Stimulated activated CD8-positive, alpha-beta memory T cell treated with anti-CD3 and anti-CD28 coated beads, Interleukin-4, amount 100 ng/mL, for 1 hour (primary cell): ENCODE results near the gene KIF16B.
"Not testable (repeated sequence)": the region's sequence is repeated elsewhere in the genome, so short reads cannot be mapped to it uniquely, and the experiment has no call there.

Experiments
- DNase-seq, 2 donors: peaks; one replicate each; pipeline ENCODE4 v3.0.0-alpha.2; 2020; ENCODE audit warnings: low read depth in 2 of 2, low spot score in 1 of 2

The KIF16B gene

DNA sequence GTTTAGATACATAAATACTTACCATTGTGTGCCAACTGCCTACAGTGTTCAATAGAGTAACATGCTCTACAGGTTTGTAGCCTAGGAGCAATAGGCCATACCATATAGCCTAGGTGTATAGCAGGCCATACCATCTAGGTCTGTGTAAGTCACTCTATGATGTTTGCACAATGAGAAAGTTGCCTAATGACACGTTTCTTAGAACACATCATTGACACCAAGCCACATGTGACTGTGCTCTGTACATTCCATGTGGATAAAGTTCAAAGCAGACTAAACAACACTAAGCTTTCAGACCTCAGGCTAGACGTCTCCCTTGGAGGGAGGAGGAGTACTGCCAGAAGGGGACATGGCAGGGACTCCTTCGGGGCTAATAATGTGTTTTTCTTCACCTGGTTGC, 93.6 kb downstream of the KIF16B start:
- no peak for DNase-seq

DNA sequence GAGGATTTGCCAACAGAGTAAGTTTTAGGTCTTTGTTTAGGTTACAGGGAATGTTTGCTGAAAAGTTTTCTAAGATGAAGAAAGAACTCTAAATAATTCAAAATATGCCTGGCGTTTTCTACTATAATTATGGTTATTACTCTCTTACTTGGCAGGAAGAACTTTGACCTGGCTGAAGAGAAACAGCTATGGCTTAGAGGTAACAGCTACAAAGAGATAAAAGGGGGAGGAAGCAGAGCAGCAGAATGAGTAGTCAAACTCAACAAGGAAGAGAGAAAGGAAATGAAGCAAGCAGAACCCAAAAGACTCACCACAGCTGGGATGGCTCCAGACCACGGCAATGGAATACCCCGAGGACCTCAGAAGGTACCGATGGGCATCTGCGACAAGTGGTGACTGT, 95.6 kb downstream of the KIF16B start:
- DNase-seq: no peak

DNA sequence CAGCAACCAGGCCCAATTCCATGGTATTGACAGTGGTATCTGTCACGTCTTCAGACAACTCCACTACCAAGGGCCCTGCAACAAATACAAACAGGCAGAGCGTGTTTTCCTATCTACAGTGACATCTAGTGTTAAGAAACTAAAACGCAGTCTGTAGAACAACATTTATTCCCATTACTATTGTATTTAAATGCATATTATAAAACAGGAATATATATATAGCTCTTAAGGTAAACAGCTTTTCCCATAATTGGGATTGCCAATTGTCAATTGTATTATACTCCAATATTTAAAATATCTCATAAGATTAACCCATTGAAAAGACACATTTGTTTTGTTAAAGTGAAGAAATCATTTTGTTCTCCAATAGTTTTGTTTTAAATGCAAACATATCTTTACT, 97.2 kb downstream of the KIF16B start:
- no peak for DNase-seq

DNA sequence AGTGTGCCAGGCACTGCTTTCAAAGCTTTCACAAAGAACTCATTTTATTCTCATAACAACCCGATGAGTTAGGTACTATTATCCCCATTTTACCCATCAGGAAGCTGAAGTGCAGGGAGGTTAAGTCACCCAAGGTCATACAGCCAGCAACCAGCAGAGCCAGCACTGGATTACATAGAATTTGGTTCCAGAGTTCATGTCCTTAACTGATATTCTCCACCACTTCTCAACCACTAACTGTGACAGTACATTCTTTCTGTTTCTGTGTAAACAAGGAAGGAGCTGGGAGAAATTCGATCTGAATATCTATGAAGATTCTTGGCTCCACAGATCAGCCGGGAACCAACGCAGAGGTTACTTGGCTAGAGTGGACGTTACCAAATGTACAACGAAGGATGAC, 98.0 kb downstream of the KIF16B start:
- DNase-seq: no peak

DNA sequence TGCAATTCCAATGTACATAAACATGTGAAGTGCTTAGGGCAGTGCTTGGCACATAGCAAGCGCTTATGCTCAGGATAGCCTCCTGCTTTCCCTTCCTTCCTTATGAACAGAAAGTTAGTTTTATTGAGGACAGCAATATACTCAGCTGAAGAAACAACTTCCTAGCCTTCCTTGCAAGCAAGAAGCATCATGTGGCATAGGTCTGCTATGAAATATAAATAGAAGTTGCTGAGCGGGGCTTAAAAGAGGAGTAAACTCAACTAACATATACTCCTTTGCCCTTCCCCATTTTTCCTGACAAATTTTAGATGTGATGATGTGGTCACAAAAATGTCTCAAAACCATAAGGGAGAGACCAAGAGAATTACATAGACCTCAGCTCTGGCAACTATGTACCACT, 98.9 kb downstream of the KIF16B start:
- DNase-seq: no peak

DNA sequence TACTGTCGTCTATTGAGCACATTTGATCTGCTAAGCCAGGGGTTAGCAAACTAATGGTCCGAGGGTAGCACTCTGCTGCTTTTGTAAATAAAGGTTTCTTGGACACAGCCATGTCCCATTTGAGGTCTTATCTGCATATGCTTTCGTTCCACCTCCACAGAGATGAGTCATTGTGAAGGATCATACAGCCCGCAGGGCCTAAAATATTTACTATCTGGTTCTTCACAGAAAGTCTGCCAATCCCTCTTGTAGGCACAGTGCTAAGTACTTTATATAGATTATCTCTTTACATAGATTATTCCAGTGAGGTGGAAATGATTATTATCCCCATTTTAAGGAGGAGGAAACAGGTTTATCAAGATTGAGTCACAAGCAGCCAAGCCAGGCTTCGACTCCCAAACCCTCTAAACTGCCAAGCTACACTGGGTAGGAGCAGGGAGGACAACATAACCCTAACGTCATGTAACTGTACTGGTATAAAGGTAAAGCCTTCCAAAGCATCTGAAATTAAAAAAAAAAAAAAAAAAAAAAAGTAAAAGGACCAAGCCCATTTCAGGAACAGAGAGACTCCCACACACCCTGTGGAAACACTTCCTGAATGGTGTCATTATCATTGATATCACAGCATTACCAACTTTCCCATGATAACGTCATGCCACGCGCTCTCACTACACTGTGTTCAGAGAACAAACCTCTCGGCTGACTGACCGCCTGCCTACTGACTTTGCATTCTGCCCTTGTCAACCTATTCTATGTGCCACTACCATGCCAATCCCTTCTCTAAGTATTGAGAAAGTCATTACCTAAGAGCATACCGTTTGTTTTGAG, 101.0 kb downstream of the KIF16B start:
- DNase-seq: no peak

DNA sequence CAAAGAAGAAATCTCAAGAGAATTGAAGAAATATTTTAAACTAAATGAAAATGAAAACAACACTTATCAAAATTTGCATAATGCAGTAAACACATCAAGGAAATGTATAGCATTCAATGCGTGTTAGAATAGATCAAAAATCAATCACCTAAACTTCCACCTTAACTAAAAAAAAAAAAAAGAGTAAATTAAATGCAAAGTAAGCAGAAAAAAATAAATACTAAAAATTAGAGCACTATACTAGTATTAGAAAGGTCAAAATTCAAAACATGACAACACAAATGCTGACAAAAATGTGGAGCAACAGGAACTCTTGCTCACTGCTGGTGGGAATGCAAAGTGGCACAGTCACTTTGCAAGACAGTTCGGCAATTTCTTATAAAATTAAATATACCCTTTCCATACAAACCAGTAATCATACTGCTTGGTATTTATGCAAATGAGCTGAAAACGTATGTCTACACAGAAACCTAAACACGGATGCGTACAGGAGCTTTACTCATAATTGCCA, 103.8 kb downstream of the KIF16B start:
- DNase-seq: no peak

DNA sequence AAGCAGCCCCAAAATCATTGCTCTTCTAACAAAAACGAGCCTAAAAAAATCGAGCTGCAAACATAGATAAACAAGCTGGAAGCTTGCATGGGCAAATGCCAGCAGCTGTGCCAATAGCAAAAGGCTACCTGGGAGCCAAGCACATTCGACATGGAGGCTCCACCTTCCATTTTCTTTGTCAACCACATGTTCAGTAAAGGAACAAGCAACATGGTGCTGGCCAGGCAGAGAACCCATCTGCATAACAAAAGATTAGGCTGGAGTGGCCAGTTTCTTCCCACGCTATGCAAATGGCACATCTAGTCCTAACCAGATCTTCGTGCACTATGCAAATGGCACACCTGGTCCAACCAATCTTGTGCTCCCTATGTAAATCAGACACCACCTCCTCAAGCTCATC, 110.5 kb downstream of the KIF16B start:
- DNase-seq: no peak

DNA sequence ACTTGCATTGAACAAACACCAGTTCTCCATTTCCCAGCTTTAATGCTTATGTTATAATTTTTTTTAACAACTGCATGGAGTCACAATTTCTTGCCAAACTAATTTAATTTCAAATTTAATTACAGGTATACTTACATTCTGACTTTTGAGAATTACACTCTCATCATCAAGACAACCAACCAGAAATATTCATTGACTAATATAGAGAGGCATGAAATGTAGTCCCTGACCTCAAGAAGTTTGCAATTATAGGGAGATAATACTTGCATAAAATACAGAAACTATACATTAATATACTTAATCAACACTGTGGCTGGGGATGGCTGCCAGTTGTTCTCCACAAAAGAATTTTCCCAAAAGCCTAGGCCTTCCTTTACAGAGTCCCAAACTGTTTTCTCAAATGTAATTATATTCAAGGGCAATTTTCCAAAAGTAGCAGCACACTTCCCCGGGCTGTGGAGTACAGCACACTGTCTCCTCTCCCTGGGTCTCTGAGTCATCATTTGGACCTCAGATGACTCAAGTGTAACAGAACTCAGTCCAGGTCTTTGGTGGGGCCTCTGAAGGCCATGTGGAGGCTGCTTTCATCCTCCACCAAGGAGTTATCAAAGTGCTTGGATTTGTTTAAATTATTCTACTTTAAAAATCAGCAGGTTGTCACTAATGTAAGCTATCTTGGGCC, 114.1 kb downstream of the KIF16B start:
- DNase-seq: no peak

DNA sequence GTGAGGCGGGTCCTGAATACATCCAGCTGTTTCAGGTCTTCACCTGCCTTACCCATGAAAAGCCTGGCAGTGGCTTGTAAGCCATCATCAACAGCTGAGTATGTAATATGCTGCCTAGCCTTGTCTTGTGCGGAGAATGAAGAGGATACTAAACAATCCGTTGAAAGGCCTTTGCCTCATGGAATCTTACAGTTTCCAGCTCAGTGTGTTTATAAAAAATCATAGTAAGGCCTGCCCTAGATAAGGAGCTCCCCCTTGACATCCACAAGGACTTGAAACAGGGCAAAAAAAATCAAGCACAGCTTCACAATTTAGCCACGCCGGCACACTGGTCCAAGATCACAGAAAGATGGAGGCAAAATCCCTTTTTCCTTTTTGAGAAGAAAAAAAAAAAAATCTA, 115.7 kb downstream of the KIF16B start:
- DNase-seq: no peak

DNA sequence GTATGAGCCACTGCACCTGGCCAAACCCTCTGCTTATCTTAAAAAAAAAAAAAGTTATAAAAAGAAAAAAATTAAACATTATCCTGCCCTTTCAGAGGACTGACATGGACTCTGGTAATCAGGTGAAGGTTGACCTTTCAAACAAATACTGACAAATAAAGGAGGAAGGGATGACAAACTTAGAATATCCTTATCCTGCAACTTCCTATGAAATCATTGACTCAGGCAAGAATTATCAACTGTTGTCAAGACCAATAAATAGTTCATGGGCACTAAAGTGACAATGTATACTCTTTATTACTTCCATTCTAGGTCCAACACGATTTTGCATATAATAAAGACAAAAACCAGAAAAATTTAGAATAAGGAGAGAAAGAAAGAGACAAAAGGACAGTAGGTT, 117.9 kb downstream of the KIF16B start:
- DNase-seq: no peak

DNA sequence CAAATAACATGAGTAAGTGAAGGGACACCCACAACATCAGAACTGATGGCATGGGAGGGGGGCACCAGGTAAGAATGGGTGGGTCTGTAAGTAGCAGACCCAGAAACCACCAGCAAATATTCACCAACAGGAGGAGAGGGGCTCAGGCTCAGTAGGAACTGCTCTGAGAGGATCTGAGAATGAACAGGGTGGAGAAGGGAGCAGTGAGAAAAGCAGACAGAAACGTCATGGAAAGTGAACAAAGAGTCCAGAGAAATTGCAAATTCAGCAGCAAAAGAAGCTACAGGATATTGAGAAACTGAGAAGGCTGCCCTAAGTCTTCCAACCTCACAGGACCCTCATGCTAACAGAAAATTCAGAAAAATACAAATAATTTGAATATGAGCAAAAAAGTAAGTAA, 121.3 kb downstream of the KIF16B start:
- DNase-seq: no peak

DNA sequence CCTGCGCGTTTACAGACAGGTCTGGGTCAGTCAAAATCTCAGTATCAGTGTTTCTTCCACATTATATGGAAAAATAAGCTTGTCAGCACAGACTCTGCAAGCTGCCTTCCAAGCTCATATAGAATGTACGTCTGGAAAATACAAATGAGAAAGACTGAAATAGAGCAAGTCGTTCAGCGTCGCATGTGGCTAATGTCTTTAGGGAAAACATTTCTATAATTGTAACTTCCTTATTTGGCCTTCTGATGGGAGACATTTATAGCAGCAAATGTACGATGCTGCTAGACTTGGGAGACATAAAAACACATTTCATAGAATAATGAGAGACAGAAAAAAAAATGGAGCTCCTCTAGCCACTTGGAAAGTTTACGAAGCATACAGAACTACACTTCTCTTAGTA, 122.2 kb downstream of the KIF16B start:
- no peak for DNase-seq

DNA sequence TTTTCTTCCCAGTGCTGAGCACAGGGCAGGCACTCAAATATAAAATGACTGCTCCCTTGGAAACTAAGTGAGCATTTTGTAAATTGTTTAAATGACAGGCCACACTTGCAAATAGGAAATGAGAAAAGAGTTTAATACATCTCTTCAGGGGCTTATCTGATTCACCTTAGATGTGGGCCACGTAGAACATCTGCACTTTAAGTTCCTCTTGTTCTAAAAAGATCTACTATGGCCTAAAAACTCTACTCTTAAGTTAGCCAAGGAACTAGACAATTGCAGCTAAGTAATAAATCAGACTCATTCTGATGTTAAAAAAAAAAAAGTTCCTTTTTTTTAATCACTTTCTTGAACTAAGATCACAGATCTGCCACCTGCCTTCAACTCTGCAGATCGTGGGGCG, 126.3 kb downstream of the KIF16B start:
- DNase-seq: no peak

DNA sequence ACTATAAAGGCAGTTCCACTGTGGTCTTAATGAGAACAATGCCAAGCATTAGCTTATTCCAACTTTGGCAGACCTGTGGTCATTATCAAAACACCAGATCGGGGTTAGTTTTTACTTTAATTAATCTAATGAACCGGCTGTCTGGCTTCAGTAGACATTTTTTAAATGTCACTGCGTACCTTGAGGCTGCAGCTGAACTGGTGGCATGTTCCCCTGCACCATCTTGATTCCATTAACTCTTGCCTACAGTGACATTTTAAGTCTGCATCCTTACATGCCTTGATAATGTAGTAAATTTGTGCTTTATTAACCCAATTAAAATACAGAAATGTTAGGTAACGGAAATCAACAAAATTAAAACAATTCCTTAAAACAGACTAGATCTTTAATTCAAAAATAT, 127.0 kb downstream of the KIF16B start:
- no peak for DNase-seq

DNA sequence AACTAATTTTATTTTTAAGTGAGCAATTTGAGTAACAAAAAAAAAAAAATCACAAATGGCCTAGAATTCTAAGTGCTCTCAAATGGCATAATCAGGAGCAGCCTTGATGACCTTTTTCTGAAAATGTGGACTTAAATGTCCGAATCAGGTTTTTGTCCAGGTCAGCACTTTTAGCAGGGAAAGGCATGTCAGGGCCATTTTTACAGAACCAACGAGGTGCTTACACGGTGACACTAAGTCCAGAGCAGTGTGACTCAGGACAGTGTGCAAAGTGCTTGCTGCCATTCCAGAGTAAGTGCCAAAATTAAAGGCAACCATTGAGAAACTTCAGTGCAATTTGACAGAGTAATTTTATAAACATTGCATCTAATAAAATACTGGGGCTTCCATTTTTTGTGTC, 127.8 kb downstream of the KIF16B start:
- no peak for DNase-seq

DNA sequence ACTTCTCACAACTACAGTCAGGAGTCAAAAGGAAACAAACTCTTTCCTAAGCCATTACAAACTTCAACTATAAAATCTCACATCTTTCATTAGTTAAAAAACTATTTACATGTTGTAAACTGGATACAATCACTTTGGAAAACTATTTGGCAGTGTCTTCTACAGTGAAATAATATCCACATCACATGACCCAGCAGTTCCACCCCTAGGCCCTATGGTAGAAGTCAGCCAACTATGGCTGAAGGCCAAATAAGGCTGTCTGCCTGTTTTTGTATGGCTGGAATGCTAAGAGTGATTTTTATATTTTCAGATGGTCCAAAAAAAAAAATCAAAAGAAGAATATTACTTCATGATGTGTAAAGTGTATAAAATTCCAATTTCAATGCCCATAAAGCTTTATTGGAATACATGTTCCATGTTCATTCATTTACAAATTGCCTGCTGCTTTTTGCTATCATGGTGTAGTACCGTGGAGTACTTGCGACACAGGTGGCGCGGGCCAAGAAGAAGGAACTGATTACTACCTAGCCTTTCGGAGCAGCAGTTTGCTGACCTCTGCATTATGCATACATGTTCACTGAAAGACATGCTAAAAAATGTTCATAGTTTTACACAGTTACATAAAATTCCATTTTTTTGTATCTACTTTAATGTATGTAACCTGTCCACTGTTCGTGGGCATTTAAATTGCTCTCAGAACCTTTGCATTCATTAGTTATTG, 129.0 kb downstream of the KIF16B start:
- no peak for DNase-seq

DNA sequence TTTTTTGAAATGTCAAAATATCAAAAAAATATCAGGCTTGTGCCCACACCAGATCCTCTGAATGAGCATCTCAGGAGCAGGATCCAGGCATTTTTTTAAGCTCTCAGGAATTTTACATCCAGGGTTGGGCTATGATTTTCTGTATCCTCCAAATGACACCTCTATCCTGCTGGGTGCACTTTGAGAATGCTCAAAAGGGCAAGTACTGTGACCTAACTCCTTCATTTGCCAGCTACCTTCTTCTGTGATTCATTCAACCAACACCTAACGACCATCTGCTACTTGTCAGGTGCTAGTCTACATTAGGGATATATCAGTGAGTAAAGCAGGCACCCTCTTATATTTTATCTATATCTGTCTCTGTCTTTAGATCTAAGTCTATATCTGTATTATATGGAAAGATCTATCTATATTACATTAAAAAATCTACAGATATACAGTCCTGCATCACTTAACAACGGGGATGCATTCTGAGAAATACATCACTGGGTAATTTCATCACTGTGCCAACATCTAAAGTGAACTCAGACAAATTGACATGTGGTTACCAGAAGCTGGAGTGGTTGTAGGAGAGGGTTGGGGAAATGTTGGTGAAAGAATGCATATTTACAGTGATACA, 131.6 kb downstream of the KIF16B start:
- no peak for DNase-seq

DNA sequence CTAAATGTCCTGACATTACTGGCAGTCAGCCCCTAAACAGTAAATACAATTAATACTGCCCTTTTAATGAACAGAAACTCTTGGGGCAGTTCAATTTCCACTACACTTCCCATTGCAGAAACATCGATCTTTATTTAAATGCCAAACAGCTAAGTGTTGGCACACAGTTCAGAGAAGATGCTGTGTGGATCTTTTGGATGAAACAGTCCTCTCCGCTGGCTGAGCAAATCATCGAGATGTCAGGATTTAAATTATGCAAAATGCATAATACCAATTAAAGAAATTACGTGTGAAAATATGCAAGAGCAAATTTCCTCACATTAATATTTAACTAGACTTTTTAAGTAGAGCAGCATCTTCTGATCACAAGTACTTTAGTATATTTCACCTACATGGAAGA, 132.6 kb downstream of the KIF16B start:
- DNase-seq: no peak

DNA sequence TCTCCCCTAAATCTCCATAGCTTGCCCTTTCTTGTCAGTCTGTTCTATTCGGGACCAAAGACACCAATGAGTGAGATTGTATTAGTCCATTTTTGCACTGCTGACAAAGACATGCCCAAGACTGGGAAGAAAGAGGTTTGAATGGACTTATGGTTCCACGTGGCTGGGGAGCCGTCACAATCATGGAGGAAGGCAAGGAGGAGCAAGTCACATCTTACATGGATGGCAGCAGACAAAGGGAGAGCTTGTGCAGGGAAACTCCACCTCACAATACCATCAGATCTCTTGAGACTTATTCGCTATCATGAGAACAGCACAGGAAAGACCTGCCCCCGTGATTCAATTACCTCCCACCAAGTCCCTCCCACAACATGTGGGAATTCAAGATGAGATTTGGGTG, 133.7 kb downstream of the KIF16B start:
- not testable (repeated sequence) for DNase-seq

DNA sequence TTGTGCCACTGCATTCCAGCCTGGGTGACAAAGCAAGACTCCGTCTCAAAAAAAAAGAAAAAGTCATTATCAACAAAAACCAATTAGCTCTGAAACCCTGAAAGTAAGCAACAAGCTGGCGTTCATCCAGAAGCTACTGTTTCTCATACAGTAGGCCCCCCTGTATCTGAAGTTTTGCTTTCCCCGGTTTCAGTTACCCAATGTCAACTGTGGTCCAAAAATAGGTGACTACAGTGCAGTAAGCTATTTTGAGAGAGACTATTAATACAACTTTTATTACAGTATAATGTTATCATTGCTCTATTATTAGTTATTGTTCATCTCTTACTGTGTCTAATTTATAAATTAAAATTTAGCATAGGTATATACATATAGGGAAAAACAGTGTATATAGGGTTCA, 135.1 kb downstream of the KIF16B start:
- DNase-seq: no peak
